HepG2 (cell line): Measurements from ENCODE around the gene FAM111A. TPM values are rescaled to one million over a fixed set of nuclear protein-coding genes. Genes with fewer than 3 reads are reported as not detected.

Experiments
- ATRX ChIP-seq: sonication (generic); formaldehyde crosslinking; IDR thresholded peaks from 2 replicates; pipeline ENCODE4 v1.4.0; 2020; ENCODE audit warnings: missing genetic modification reagents, borderline replicate concordance
- CEBPB ChIP-seq: IDR thresholded peaks from 2 replicates; pipeline ENCODE4 v1.6.1; 2011; ENCODE audit warnings: low read depth, low read length, improper control_type of control experiment, borderline replicate concordance
- ELF3 ChIP-seq: IDR thresholded peaks from 2 replicates; pipeline ENCODE4 v1.6.1; 2016; ENCODE audit warnings: missing genetic modification reagents, missing compliant biosample characterization
- HIVEP1 ChIP-seq: sonication (generic); formaldehyde crosslinking; IDR thresholded peaks from 2 replicates; pipeline ENCODE4 v1.4.0; 2020; ENCODE audit warnings: mild to moderate bottlenecking, missing genetic modification reagents
- PHF21A ChIP-seq: sonication (generic); formaldehyde crosslinking; IDR thresholded peaks from 2 replicates; pipeline ENCODE4 v1.5.0; 2020; ENCODE audit warnings: mild to moderate bottlenecking, missing genetic modification reagents
- PLRG1 ChIP-seq: fragments of 450-650 bp; conservative IDR thresholded peaks from 2 replicates; pipeline ENCODE4 v1.6.1; 2016
- SMAD9 ChIP-seq: sonication (generic); formaldehyde crosslinking; IDR thresholded peaks from 2 replicates; pipeline ENCODE4 v1.5.1; 2020; ENCODE audit warnings: mild to moderate bottlenecking, missing genetic modification reagents
- SMARCE1 ChIP-seq: fragments of 450-650 bp; IDR thresholded peaks from 2 replicates; pipeline ENCODE4 v1.6.1; 2017; ENCODE audit warnings: borderline replicate concordance
- SNRNP70 ChIP-seq: fragments of 200-400 bp; formaldehyde crosslinking; IDR thresholded peaks from 2 replicates; pipeline ENCODE4 v1.6.1; 2017; ENCODE audit warnings: mild to moderate bottlenecking, low read depth, low read length, moderate library complexity
- SP140L ChIP-seq: sonication (generic); formaldehyde crosslinking; IDR thresholded peaks from 2 replicates; pipeline ENCODE4 v1.4.0; 2020; ENCODE audit warnings: missing genetic modification reagents, borderline replicate concordance
- SSRP1 ChIP-seq: IDR thresholded peaks from 2 replicates; pipeline ENCODE4 v1.6.1; 2016; ENCODE audit warnings: control low read depth
- ZNF317 ChIP-seq: sonication (generic); formaldehyde crosslinking; IDR thresholded peaks from 2 replicates; pipeline ENCODE4 v1.5.0; 2020; ENCODE audit warnings: mild to moderate bottlenecking, missing genetic modification reagents
- ZNF652 ChIP-seq: IDR thresholded peaks from 2 replicates; pipeline ENCODE4 v1.6.1; 2016; ENCODE audit warnings: low read depth, borderline replicate concordance
- polyA plus RNA-seq, 8 experiments: library from polyadenylated mRNA; depleted of rRNA in 3 of 8; stranded (reverse) in 7 of 8; unstranded in 1 of 8; fragments of >200 nt; fragmentation: Illumina TruSeq in 4 of 8; extraction: Trizol in 4 of 8; gene quantifications; 2 replicates each; pipeline versions ENCODE4 v1.2.1 to v1.2.3, GENCODE V29; 2011 to 2016; ENCODE audit warnings: low read depth in 4 of 8, missing spikeins in 1 of 8, mixed read lengths in 1 of 8; ENCODE audit not compliant: insufficient read depth in 1 of 8
- total RNA-seq, 5 experiments: library from RNA; depleted of rRNA; stranded (reverse); fragments of >200 nt; fragmentation: Illumina TruSeq; extraction: Trizol; gene quantifications; 2 replicates each; pipeline ENCODE4 v1.2.3, GENCODE V29; 2016; ENCODE audit warnings: low read depth in 1 of 5
- TF ChIP-seq, protein P1 (sequence below): sonication (generic); formaldehyde crosslinking; conservative IDR thresholded peaks from 2 replicates; pipeline ENCODE4 v1.8.0; 2022; ENCODE audit warnings: low read depth, missing genetic modification reagents
- TF ChIP-seq, protein P2 (sequence below): IDR thresholded peaks from 2 replicates; pipeline ENCODE4 v1.4.0; 2020; ENCODE audit warnings: mild to moderate bottlenecking, missing genetic modification reagents
- TF ChIP-seq, protein P3 (sequence below): sonication (generic); formaldehyde crosslinking; IDR thresholded peaks from 2 replicates; pipeline ENCODE4 v1.4.0; 2020; ENCODE audit warnings: missing genetic modification reagents
- TF ChIP-seq, protein P4 (sequence below): sonication (generic); formaldehyde crosslinking; IDR thresholded peaks from 2 replicates; pipeline ENCODE4 v1.4.0; 2020; ENCODE audit warnings: missing genetic modification reagents
- TF ChIP-seq, protein P5 (sequence below): sonication (generic); formaldehyde crosslinking; IDR thresholded peaks from 2 replicates; pipeline ENCODE4 v1.4.0; 2020; ENCODE audit warnings: missing genetic modification reagents
- TF ChIP-seq, protein P6 (sequence below): sonication (generic); formaldehyde crosslinking; IDR thresholded peaks from 2 replicates; pipeline ENCODE4 v1.4.0; 2020; ENCODE audit warnings: missing genetic modification reagents, mild to moderate bottlenecking, borderline replicate concordance

FAM111A gene
- total and polyA plus RNA-seq, 2 of the 13 experiments (the other 11 are each of a cell fraction or from before 2014, with no cell fraction given): 3.2 to 13.5 TPM

DNA sequence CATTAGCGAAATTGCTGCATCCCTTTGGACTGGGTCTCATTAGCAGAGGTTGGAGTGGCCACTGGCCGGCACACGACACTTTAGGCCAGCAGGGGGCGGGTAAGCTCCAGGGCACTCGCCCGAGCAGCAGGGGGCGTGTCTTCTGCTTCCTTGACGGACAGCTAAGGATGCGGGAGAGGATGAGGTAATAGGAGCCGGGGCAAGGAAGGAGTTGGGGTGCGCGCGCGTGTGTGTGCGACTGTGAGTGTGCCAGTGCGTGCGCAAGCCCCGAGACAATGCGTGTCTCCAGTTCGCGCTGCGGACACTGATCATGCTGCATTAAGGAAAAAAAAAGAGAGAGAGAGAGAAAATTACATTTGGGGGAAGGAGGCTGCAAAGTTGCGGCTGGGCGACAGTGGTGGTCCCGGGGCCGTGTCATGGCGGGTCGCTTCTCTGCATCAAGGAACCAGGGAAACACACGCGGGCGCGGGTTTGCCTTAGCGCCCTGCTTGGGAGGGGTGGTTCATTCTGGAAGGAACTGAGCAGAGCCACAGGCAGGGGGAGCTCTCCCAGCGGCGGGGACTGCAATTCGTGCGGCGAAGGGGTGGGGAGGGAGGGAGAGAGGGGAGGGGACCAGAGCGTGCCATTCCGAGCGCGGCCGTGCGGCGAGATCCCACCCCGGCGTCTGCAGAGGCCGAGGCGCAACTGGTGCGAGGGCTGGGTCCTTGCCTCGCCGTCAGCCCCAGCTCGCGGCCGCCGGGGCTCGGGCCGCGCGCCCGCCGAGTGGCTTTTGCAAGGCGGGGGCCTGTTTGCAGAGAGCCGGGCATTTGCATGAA, 29.1 kb downstream of the FAM111A start, which contains the start of gene DTX4 (continued):
- TF ChIP-seq, protein P1, sequence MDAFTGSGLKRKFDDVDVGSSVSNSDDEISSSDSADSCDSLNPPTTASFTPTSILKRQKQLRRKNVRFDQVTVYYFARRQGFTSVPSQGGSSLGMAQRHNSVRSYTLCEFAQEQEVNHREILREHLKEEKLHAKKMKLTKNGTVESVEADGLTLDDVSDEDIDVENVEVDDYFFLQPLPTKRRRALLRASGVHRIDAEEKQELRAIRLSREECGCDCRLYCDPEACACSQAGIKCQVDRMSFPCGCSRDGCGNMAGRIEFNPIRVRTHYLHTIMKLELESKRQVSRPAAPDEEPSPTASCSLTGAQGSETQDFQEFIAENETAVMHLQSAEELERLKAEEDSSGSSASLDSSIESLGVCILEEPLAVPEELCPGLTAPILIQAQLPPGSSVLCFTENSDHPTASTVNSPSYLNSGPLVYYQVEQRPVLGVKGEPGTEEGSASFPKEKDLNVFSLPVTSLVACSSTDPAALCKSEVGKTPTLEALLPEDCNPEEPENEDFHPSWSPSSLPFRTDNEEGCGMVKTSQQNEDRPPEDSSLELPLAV (CRISPR knock-in tag): no peak
- peak; percentile 26 for TF ChIP-seq ELF3
- no peak for TF ChIP-seq SMARCE1
- TF ChIP-seq, protein P2, sequence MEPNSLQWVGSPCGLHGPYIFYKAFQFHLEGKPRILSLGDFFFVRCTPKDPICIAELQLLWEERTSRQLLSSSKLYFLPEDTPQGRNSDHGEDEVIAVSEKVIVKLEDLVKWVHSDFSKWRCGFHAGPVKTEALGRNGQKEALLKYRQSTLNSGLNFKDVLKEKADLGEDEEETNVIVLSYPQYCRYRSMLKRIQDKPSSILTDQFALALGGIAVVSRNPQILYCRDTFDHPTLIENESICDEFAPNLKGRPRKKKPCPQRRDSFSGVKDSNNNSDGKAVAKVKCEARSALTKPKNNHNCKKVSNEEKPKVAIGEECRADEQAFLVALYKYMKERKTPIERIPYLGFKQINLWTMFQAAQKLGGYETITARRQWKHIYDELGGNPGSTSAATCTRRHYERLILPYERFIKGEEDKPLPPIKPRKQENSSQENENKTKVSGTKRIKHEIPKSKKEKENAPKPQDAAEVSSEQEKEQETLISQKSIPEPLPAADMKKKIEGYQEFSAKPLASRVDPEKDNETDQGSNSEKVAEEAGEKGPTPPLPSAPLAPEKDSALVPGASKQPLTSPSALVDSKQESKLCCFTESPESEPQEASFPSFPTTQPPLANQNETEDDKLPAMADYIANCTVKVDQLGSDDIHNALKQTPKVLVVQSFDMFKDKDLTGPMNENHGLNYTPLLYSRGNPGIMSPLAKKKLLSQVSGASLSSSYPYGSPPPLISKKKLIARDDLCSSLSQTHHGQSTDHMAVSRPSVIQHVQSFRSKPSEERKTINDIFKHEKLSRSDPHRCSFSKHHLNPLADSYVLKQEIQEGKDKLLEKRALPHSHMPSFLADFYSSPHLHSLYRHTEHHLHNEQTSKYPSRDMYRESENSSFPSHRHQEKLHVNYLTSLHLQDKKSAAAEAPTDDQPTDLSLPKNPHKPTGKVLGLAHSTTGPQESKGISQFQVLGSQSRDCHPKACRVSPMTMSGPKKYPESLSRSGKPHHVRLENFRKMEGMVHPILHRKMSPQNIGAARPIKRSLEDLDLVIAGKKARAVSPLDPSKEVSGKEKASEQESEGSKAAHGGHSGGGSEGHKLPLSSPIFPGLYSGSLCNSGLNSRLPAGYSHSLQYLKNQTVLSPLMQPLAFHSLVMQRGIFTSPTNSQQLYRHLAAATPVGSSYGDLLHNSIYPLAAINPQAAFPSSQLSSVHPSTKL (CRISPR knock-in tag): peak; percentile 9; the same call in 1 of the 2 replicates
- TF ChIP-seq ZNF652: no peak
- no peak for TF ChIP-seq SMAD9 (CRISPR knock-in tag)
- TF ChIP-seq ZNF317: no peak
- TF ChIP-seq PHF21A (CRISPR knock-in tag): no peak
- TF ChIP-seq CEBPB: peak; percentile 42; the same call in 1 of the 2 replicates
- TF ChIP-seq, protein P3, sequence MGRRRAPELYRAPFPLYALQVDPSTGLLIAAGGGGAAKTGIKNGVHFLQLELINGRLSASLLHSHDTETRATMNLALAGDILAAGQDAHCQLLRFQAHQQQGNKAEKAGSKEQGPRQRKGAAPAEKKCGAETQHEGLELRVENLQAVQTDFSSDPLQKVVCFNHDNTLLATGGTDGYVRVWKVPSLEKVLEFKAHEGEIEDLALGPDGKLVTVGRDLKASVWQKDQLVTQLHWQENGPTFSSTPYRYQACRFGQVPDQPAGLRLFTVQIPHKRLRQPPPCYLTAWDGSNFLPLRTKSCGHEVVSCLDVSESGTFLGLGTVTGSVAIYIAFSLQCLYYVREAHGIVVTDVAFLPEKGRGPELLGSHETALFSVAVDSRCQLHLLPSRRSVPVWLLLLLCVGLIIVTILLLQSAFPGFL: no peak
- TF ChIP-seq SSRP1 (CRISPR knock-in tag): no peak
- TF ChIP-seq PLRG1: no peak
- no peak for TF ChIP-seq SP140L (CRISPR knock-in tag)
- TF ChIP-seq SNRNP70: no peak
- TF ChIP-seq, protein P4, sequence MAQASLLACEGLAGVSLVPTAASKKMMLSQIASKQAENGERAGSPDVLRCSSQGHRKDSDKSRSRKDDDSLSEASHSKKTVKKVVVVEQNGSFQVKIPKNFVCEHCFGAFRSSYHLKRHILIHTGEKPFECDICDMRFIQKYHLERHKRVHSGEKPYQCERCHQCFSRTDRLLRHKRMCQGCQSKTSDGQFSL (CRISPR knock-in tag): 0 out of 2 replicates have a peak, but pooled peaks have one; percentile 51
- no peak for TF ChIP-seq ATRX (CRISPR knock-in tag)
- no peak for TF ChIP-seq HIVEP1 (CRISPR knock-in tag)
- TF ChIP-seq, protein P5, sequence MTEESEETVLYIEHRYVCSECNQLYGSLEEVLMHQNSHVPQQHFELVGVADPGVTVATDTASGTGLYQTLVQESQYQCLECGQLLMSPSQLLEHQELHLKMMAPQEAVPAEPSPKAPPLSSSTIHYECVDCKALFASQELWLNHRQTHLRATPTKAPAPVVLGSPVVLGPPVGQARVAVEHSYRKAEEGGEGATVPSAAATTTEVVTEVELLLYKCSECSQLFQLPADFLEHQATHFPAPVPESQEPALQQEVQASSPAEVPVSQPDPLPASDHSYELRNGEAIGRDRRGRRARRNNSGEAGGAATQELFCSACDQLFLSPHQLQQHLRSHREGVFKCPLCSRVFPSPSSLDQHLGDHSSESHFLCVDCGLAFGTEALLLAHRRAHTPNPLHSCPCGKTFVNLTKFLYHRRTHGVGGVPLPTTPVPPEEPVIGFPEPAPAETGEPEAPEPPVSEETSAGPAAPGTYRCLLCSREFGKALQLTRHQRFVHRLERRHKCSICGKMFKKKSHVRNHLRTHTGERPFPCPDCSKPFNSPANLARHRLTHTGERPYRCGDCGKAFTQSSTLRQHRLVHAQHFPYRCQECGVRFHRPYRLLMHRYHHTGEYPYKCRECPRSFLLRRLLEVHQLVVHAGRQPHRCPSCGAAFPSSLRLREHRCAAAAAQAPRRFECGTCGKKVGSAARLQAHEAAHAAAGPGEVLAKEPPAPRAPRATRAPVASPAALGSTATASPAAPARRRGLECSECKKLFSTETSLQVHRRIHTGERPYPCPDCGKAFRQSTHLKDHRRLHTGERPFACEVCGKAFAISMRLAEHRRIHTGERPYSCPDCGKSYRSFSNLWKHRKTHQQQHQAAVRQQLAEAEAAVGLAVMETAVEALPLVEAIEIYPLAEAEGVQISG (CRISPR knock-in tag): peak; percentile 59
- TF ChIP-seq, protein P6, sequence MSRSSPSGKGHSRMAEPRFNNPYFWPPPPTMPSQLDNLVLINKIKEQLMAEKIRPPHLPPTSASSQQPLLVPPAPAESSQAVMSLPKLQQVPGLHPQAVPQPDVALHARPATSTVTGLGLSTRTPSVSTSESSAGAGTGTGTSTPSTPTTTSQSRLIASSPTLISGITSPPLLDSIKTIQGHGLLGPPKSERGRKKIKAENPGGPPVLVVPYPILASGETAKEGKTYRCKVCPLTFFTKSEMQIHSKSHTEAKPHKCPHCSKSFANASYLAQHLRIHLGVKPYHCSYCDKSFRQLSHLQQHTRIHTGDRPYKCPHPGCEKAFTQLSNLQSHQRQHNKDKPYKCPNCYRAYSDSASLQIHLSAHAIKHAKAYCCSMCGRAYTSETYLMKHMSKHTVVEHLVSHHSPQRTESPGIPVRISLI (CRISPR knock-in tag): no peak
